Body of pancreas (tissue), 4 donors: ENCODE results near the gene D2HGDH. TPM values are rescaled to one million over a fixed set of nuclear protein-coding genes. Genes with fewer than 3 reads are reported as not detected.

Experiments used
- ATAC-seq: fragments of 150-250 bp; one replicate; pipeline ENCODE4 v1.9.1; 2016
- DNase-seq, 4 donors: peaks; one replicate each; pipeline ENCODE4 v3.0.0-alpha.2; 2019
- H3K27ac ChIP-seq, 4 donors: fragments of 200-600 bp; sonication (generic); 1 replicate in 3 of 4; 2 replicates in 1 of 4; pipeline versions ENCODE4 v1.5.1 to v1.6.1; 2016 to 2019; ENCODE audit warnings: mild to moderate bottlenecking in 1 of 4, mixed read lengths in 1 of 4, moderate library complexity in 1 of 4
- H3K27me3 ChIP-seq, 2 donors: fragments of 200-600 bp; sonication (generic); one replicate each; pipeline ENCODE4 v1.6.0; 2016; ENCODE audit warnings: mild to moderate bottlenecking in 1 of 2
- H3K36me3 ChIP-seq, 2 donors: fragments of 200-600 bp; sonication (generic); replicated peaks in 1 of 2; 2 replicates each; pipeline ENCODE4 v1.5.1; 2016; ENCODE audit warnings: low read depth in 2 of 2; ENCODE audit not compliant: insufficient read depth in 1 of 2
- H3K4me1 ChIP-seq: fragments of 200-600 bp; sonication (generic); one replicate; pipeline ENCODE4 v1.6.0; 2016
- H3K4me3 ChIP-seq, 2 donors: fragments of 200-600 bp; sonication (generic); 1 replicate in 1 of 2; 2 replicates in 1 of 2; pipeline ENCODE4 v1.5.1; 2016 to 2019
- H3K9me3 ChIP-seq, 3 donors: fragments of 200-600 bp; sonication (generic); 1 replicate in 2 of 3; 2 replicates in 1 of 3; pipeline ENCODE4 v1.5.1; 2016
- POLR2A ChIP-seq, 3 donors: fragments of 450-650 bp; IDR thresholded peaks; one replicate each; pipeline ENCODE4 v1.6.1; 2016; ENCODE audit warnings: antibody characterized with exemption in 3 of 3, mild to moderate bottlenecking in 2 of 3
- WGBS, 2 donors: methylation state at CpG; one replicate each; pipeline ENCODE4 v1.1.5; 2017; 5-methylcytosine and 5-hydroxymethylcytosine counted together
- intact Hi-C: fragments of 100-400 bp; cut with DNase I; formaldehyde crosslinking; loops from one replicate; pipeline ENCODE4 v1.15.1; 2023
- total RNA-seq, 2 donors: library from RNA; depleted of rRNA; stranded (reverse); fragments of >200 nt; gene quantifications; one replicate each; pipeline ENCODE4 v1.1.0, GENCODE V29; 2016
- TF ChIP-seq, protein P1 (sequence below), 7 experiments: fragments of 450-650 bp in 4 of 7; fragments of 200-600 bp in 3 of 7; sonication (generic) in 3 of 7; IDR thresholded peaks; one replicate each; pipeline ENCODE4 v1.5.1; 2016 to 2019; ENCODE audit warnings: antibody characterized with exemption in 7 of 7

The D2HGDH gene
- total RNA-seq, 2 donors from 2014 or later, result 27.0 to 42.5 TPM

DNA sequence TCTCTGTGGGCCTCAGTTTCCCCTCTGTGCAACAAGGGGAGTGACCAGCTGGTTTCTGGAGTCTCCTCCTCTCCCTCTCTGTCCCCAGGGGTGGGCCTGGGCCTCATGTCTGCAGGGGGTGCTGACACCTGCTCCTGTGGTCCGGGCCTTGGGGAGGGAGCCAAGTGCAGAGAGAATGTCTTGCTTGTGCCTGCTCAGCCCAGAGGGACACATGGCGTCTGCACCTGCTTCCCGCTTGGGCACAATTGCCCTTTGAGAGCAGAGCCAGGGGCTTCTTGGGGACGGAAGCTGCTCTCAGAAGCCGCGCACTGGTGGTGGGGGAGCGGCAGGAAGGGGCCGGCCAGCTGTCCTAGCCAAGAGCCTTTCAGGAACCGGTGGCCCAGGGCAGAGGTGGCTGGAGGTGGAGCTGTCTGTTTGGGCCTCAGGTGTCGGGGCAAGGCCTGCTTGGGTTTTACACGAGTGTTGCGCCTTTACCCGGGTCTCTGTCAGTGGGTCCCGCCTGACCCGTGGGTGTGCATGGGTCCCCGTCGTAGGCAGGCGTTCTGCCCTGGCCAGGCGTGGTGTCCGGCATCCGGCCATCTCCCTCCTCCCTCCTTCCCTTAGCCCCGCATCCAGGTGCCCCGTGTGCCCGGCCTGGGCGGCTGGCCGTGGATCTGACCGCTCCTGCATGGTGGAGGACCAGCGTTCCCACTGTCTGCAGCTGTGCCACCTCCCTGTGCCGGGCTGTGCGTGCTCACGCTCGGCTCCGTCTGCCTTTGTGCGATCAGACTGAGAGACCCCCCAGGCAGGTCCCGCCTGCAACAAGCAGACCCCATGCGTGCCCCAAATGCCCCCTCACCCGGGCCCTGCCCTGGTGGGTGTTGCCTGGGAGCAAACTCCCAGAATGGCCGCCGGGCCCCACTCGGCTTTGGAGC, 78.6 kb downstream of the D2HGDH start:
- no peak for ATAC-seq
- TF ChIP-seq POLR2A (IDR thresholded peaks at IDR 0.05), result no peak
- TF ChIP-seq, protein P1, sequence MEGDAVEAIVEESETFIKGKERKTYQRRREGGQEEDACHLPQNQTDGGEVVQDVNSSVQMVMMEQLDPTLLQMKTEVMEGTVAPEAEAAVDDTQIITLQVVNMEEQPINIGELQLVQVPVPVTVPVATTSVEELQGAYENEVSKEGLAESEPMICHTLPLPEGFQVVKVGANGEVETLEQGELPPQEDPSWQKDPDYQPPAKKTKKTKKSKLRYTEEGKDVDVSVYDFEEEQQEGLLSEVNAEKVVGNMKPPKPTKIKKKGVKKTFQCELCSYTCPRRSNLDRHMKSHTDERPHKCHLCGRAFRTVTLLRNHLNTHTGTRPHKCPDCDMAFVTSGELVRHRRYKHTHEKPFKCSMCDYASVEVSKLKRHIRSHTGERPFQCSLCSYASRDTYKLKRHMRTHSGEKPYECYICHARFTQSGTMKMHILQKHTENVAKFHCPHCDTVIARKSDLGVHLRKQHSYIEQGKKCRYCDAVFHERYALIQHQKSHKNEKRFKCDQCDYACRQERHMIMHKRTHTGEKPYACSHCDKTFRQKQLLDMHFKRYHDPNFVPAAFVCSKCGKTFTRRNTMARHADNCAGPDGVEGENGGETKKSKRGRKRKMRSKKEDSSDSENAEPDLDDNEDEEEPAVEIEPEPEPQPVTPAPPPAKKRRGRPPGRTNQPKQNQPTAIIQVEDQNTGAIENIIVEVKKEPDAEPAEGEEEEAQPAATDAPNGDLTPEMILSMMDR (IDR thresholded peaks at IDR 0.05), result no peak
- no peaks in the 10 kb centered on the region for H3K4me1 ChIP-seq
- intact Hi-C loops, result no loop called here
- no peak for DNase-seq
- H3K27ac ChIP-seq, result no peak overlapping the region
- H3K36me3 ChIP-seq, result no peaks in the 10 kb centered on the region
- no peaks in the 10 kb centered on the region for H3K9me3 ChIP-seq
- 74 to 82% methylated on average over 10 to 39 of the region's 40 CpGs for WGBS, 2 donors
- H3K4me3 ChIP-seq, result no peak overlapping the region
- no peaks in the 10 kb centered on the region for H3K27me3 ChIP-seq

DNA sequence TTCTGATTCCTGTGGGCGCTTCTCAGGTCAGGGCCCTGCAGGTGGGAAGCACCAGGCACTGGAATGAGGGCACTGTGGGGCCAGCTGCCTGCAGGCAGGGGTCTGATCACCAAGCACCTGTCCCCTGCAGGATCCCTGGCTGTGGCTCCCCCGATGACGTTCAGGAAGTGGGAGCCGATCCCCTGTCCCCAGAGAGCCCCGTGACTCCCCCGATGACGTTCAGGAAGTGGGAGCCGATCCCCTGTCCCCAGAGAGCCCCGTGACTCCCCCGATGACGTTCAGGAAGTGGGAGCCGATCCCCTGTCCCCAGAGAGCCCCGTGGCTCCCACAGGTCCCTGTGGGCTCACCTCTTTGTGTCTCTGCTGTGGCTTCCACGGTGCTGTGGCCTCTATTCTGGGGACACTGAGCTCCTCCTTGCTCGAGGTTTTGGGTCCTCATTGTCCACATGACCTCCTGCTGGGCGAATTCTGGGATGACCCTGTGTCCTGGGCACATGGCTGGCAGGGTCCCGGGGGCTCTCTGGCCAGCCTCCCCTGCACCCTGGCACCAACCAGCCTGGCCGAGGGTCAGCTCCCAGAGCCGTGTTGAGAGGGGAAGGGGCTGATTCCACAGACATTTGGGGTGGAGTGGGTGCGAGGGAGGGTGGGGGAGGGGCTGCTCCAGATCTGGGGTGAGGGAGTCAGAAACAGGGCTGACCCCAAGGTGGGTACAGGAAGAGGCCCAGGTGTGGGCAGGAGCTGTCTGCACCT, 79.4 kb downstream of the D2HGDH start:
- TF ChIP-seq, protein P1 (IDR thresholded peaks at IDR 0.05), result no peak
- no peak for TF ChIP-seq POLR2A (IDR thresholded peaks at IDR 0.05)
- ATAC-seq, result no peak
- H3K4me1 ChIP-seq, result peaks cover 4% of the 10 kb centered on the region
- no peak for DNase-seq
- no peaks in the 10 kb centered on the region for H3K9me3 ChIP-seq
- H3K27me3 ChIP-seq, result no peaks in the 10 kb centered on the region
- no peaks in the 10 kb centered on the region for H3K36me3 ChIP-seq
- H3K4me3 ChIP-seq, result no peak overlapping the region
- H3K27ac ChIP-seq, result no peak overlapping the region
- 49 to 51% methylated on average over 12 to 20 of the region's 20 CpGs for WGBS, 2 donors
- intact Hi-C loops, result no loop called here

- H3K9me3 ChIP-seq, result no peaks in the 10 kb centered on the region
- DNase-seq (no peak), ATAC-seq (no peak)
- WGBS, 2 donors, result 73 to 82% methylated on average over 3 to 13 of the region's 17 CpGs
- no peak overlapping the region for H3K27ac ChIP-seq
- H3K4me3 ChIP-seq, result no peak overlapping the region
- TF ChIP-seq, protein P1 (IDR thresholded peaks at IDR 0.05), result no peak
- TF ChIP-seq POLR2A (IDR thresholded peaks at IDR 0.05), result no peak
- H3K27me3 ChIP-seq, result no peaks in the 10 kb centered on the region
- peaks cover 6% of the 10 kb centered on the region for H3K4me1 ChIP-seq
- no peaks in the 10 kb centered on the region for H3K36me3 ChIP-seq
- intact Hi-C loops, result no loop called here
Observed at GRCh38 chr2:241814393-241814642, 79.9 kb downstream of the D2HGDH start.

- DNase-seq (no peak), ATAC-seq (no peak)
- H3K27ac ChIP-seq, result no peak overlapping the region
- TF ChIP-seq, protein P1 (IDR thresholded peaks at IDR 0.05), result no peak
- TF ChIP-seq POLR2A (IDR thresholded peaks at IDR 0.05), result no peak
- H3K9me3 ChIP-seq, result no peaks in the 10 kb centered on the region
- no peaks in the 10 kb centered on the region for H3K27me3 ChIP-seq
- 49 to 74% methylated on average over 8 to 37 of the region's 52 CpGs for WGBS, 2 donors
- no peaks in the 10 kb centered on the region for H3K36me3 ChIP-seq
- no peak overlapping the region for H3K4me3 ChIP-seq
- intact Hi-C loops, result no loop called here
- H3K4me1 ChIP-seq, result peaks cover 6% of the 10 kb centered on the region
Observed at GRCh38 chr2:241814643-241815476, 80.4 kb downstream of the D2HGDH start.
